Lower lobe of right lung (tissue), 2 donors: Measurements from ENCODE around the gene HDAC4. TPM values are rescaled to one million over a fixed set of nuclear protein-coding genes. Genes with fewer than 3 reads are reported as not detected.
A peak's percentile ranks its signal among the peaks of the same experiment; 100 is the strongest.

Experiments used
- ATAC-seq, 2 donors: fragments of 200-7000 bp; cut with Tn5 transposase; one replicate each; pipeline ENCODE4 v1.9.1; 2020 to 2022; ENCODE audit warnings: mild to moderate bottlenecking in 2 of 2, moderate library complexity in 2 of 2
- DNase-seq: peaks from one replicate; pipeline ENCODE4 v3.0.0-alpha.2; 2020
- H3K27ac ChIP-seq: fragments of 200-600 bp; one replicate; pipeline ENCODE4 v1.8.0; 2022
- H3K27me3 ChIP-seq: fragments of 200-600 bp; one replicate; pipeline ENCODE4 v1.8.0; 2022; ENCODE audit warnings: low read depth
- H3K36me3 ChIP-seq: fragments of 200-600 bp; one replicate; pipeline ENCODE4 v1.8.0; 2022; ENCODE audit warnings: mild to moderate bottlenecking
- H3K4me1 ChIP-seq: fragments of 200-600 bp; one replicate; pipeline ENCODE4 v1.8.0; 2022
- H3K4me3 ChIP-seq: fragments of 200-600 bp; one replicate; pipeline ENCODE4 v1.8.0; 2022; ENCODE audit warnings: mild to moderate bottlenecking
- H3K9me3 ChIP-seq: fragments of 200-600 bp; one replicate; pipeline ENCODE4 v1.8.0; 2022
- intact Hi-C: fragments of 100-400 bp; cut with DNase I; formaldehyde crosslinking; loops from one replicate; pipeline ENCODE4 v1.11.0; 2022
- total RNA-seq: library from RNA; stranded (reverse); fragmentation: NEBNext Ultra II Directional; extraction: Animal tissue kit (Norgen Biotek cat#: 25700); gene quantifications from one replicate; pipeline ENCODE4 v1.2.1, GENCODE V29; 2021
- TF ChIP-seq, protein P1 (sequence below): fragments of 200-600 bp; IDR thresholded peaks from one replicate; pipeline ENCODE4 v1.8.0; 2022; ENCODE audit warnings: antibody characterized with exemption, mild to moderate bottlenecking
- donor health status: DM: no; HTN: yes; CAD: no; lungs with severe emphysema.

Gene HDAC4
- total RNA-seq, 1 donor from 2014 or later: 44.9 TPM

DNA sequence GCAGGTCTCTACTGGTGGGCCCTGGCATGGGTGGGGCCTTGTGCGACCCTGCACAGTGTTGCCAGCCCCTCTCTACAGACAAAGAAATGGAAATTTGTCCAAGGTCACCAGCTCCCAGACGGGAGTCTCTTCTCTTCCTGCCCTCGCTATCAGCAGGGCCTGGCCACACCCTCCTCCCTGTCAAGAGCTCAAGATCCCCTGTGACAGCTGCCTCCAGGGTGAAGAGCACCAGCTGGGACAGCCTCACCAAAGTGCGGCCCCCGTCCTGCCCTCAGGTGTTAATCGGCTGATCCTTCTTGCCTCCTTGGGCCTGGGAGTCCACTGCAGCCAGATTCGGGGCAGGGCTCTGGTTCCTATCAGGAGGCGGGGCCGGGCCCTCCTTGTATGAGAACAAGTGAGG is 293.9 kb downstream of the HDAC4 start:
- Histone ChIP-seq H3K27ac (no peak overlapping the region), H3K4me1 (no peaks in the 10 kb centered on the region), H3K4me3 (no peak overlapping the region), H3K36me3 (peaks cover 91% of the 10 kb centered on the region), H3K9me3 (no peaks in the 10 kb centered on the region), H3K27me3 (no peaks in the 10 kb centered on the region)
- intact Hi-C loops: no loop called here
- ATAC-seq (no peak), DNase-seq (no peak)
- TF ChIP-seq, protein P1, sequence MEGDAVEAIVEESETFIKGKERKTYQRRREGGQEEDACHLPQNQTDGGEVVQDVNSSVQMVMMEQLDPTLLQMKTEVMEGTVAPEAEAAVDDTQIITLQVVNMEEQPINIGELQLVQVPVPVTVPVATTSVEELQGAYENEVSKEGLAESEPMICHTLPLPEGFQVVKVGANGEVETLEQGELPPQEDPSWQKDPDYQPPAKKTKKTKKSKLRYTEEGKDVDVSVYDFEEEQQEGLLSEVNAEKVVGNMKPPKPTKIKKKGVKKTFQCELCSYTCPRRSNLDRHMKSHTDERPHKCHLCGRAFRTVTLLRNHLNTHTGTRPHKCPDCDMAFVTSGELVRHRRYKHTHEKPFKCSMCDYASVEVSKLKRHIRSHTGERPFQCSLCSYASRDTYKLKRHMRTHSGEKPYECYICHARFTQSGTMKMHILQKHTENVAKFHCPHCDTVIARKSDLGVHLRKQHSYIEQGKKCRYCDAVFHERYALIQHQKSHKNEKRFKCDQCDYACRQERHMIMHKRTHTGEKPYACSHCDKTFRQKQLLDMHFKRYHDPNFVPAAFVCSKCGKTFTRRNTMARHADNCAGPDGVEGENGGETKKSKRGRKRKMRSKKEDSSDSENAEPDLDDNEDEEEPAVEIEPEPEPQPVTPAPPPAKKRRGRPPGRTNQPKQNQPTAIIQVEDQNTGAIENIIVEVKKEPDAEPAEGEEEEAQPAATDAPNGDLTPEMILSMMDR: no peak

DNA sequence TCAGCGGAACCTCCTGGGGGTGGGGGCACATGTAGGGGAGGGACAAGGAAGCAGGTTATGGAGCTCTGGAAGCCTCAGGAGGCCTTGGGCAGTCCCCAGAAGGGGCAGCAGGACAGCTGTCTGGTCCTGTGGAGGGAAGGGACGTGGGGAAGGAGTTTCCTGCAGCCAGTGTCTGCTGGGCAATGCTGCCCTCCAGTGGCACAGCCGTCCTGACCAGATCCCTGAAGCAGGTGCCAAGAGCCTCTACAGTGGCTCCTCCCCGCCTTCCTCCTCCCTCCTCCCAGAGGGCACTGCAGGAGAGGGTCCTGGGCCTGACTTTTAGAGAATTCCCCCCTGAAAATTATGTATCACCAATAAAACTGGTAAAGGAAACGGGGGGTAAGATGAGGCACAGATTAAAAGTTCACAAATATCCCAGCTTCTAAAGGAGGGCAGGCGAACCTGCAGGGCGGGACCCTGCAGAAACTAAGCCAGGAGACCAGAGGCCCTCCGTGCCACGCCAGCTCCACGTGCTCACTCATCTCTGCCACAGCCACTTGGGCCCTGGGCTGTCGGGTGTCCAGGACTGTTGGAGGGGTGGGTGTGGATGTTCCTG is 294.4 kb downstream of the HDAC4 start:
- Histone ChIP-seq H3K27ac (no peak overlapping the region), H3K4me1 (no peaks in the 10 kb centered on the region), H3K9me3 (no peaks in the 10 kb centered on the region), H3K4me3 (no peak overlapping the region), H3K36me3 (peaks cover 87% of the 10 kb centered on the region), H3K27me3 (no peaks in the 10 kb centered on the region)
- ATAC-seq (peak in 1 of 2 donors; percentile 11), DNase-seq (no peak)
- intact Hi-C loops: no loop called here
- TF ChIP-seq, protein P1: peak; percentile 30

DNA sequence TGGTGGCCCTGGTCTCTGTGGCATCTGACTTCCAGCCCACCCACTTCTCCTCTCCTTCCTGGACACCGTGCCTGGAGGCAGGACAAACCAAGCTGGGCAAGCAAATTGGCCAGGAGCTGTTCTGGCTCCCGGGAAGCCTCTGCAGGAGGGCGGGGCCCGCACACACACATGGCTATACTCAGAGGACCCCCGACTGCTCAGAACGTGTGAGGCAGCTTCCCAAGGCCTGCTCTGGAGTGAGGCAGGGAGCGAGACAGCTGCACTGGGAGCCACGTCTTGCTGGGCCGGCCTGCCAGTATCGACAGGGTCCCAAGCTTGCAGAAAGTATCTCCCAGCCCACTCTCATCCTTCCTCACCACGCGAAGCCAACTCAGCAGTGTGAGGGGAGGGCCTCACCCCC is 295.6 kb downstream of the HDAC4 start:
- ATAC-seq (no peak), DNase-seq (no peak)
- peaks cover 87% of the 10 kb centered on the region for H3K36me3 ChIP-seq
- H3K27me3 ChIP-seq: no peaks in the 10 kb centered on the region
- H3K4me1 ChIP-seq: no peaks in the 10 kb centered on the region
- no peak overlapping the region for H3K4me3 ChIP-seq
- H3K27ac ChIP-seq: no peak overlapping the region
- intact Hi-C loops: no loop called here
- no peaks in the 10 kb centered on the region for H3K9me3 ChIP-seq
- TF ChIP-seq, protein P1: no peak

DNA sequence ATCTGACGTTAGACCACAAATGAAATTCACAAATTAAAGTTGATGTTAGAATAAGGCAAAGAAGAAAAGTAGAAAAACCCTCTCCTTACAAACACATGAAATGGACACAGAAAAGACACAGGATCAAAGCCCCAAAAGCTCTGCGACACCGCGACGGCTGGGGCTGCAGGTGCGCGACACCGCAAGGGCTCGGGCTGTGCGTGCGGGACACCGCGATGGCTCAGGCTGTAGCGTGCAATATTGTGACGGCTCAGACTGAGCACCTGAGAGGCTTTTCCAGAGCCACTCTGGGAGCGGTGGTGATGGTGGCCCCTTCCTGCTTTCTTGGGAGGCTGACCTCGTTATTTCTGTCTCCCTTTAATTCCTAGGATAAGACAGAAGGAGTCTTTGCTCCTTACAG is 296.0 kb downstream of the HDAC4 start:
- peaks cover 88% of the 10 kb centered on the region for H3K36me3 ChIP-seq
- H3K4me1 ChIP-seq: no peaks in the 10 kb centered on the region
- no peaks in the 10 kb centered on the region for H3K9me3 ChIP-seq
- H3K4me3 ChIP-seq: no peak overlapping the region
- ATAC-seq (no peak), DNase-seq (no peak)
- intact Hi-C loops: no loop called here
- no peak overlapping the region for H3K27ac ChIP-seq
- TF ChIP-seq, protein P1: no peak
- no peaks in the 10 kb centered on the region for H3K27me3 ChIP-seq

DNA sequence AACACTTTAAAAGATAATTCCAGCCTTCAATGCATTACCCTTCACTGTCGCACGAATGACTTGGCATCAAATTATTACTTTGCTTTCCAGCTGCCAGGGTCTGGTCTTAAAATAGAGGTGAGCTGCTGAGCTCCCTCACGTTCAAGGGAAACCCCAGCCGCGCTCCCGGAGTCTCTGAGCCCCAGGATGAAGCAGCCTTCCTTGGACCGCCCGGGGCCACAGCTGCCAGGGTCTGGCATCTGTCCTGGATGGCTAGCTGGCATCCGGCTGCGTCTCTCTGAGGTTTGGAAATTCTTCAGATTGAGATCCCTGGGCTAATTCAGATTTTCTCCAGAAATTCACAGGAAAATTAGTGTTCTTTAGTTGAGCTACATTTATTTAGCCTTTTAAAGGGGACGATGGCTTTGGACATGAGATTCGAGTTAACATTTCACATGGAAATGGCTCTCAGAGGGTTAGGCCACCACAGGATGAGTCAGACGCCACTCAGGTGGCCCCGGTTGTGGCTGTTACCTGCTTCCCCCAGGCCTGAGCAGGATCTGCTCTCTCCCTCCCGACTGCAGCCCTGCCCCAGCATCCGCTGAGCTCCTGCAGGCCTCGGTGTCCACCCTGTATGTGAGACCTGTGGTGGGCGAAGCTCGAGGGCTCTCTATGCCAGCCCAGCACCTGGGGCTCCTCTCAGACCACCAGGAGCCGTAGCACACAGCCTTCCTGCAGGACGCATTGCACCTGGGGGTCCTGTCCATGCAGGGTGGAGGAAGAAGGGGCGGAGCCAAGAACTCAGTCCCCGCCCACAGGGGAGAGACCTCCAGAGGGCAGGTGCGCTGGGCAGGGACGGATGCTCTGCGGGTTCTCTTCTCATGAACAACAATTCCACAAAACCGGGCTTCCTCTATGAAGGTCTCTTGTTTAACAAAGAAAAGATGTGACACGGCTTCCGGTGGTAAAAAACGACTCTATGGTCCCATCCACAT is 297.4 kb downstream of the HDAC4 start:
- Histone ChIP-seq H3K27me3 (no peaks in the 10 kb centered on the region), H3K36me3 (peaks cover 88% of the 10 kb centered on the region)

More for the DNA sequence above, 297.4 kb downstream of the HDAC4 start:
- H3K27ac ChIP-seq: no peak overlapping the region
- H3K4me3 ChIP-seq: no peak overlapping the region
- no peak for ATAC-seq
- intact Hi-C loops: no loop called here
- no peaks in the 10 kb centered on the region for H3K9me3 ChIP-seq
- no peak for DNase-seq
- H3K4me1 ChIP-seq: no peaks in the 10 kb centered on the region
- TF ChIP-seq, protein P1: no peak
